ENCODE results near the gene SNX8.
"Not testable (repeated sequence)": the region's sequence is repeated elsewhere in the genome, so short reads cannot be mapped to it uniquely, and the experiment has no call there.

SNX8 gene

DNA sequence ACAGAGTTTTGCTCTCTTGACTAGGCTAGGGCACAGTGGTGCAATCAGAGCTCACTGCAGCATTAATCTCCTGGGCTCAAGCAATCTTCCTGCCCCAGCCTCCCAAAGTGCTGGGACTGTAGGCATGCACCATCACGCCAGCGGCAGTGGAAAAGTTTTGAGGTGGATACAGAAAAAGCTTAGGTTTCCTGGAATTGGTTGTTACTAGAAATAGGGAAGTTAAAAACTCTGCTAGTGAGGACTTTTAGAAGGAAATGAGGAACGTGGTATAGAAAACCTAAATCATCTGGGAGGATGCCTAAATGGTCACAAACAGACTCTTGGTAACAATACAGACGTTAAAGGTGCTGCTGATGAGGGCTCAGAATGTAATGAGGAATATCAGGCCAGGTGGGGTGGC, 10.9 kb upstream of the SNX8 start:
- DNase-seq (ENCODE audit: low read depth), result no peak
- TF ChIP-seq, protein P1, sequence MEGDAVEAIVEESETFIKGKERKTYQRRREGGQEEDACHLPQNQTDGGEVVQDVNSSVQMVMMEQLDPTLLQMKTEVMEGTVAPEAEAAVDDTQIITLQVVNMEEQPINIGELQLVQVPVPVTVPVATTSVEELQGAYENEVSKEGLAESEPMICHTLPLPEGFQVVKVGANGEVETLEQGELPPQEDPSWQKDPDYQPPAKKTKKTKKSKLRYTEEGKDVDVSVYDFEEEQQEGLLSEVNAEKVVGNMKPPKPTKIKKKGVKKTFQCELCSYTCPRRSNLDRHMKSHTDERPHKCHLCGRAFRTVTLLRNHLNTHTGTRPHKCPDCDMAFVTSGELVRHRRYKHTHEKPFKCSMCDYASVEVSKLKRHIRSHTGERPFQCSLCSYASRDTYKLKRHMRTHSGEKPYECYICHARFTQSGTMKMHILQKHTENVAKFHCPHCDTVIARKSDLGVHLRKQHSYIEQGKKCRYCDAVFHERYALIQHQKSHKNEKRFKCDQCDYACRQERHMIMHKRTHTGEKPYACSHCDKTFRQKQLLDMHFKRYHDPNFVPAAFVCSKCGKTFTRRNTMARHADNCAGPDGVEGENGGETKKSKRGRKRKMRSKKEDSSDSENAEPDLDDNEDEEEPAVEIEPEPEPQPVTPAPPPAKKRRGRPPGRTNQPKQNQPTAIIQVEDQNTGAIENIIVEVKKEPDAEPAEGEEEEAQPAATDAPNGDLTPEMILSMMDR (conservative IDR thresholded peaks at IDR 0.05; ENCODE audit: low read depth, low read length), result no peak

DNA sequence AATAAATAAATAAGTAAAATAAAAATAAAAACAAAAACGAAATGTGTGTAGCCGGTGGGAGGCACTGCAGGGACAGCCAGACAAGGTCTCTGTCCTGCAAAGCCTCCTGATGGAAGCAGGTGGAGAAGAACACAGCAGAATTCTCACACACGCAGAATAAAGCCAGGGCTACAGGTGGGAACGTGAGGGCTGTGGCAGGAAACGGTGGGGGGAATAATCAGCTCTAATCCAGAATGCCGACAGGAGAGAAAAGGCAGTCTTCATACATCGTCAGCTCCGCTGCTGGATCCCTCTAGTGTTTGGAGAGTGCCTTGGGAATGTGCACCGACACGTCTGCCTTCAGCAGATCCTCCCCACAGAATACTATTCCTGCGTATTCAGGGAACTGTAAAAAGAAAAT, 6.8 kb upstream of the SNX8 start:
- H3K4me3 ChIP-seq (ENCODE audit: low read length), result no peak overlapping the region
- no peak for DNase-seq (ENCODE audit: low read depth)
- TF ChIP-seq, protein P1 (conservative IDR thresholded peaks at IDR 0.05; ENCODE audit: low read depth, low read length), result peak; percentile 32

More for the DNA sequence above, 10.9 kb upstream of the SNX8 start:
- H3K4me3 ChIP-seq (ENCODE audit: low read length), result no peak overlapping the region

DNA sequence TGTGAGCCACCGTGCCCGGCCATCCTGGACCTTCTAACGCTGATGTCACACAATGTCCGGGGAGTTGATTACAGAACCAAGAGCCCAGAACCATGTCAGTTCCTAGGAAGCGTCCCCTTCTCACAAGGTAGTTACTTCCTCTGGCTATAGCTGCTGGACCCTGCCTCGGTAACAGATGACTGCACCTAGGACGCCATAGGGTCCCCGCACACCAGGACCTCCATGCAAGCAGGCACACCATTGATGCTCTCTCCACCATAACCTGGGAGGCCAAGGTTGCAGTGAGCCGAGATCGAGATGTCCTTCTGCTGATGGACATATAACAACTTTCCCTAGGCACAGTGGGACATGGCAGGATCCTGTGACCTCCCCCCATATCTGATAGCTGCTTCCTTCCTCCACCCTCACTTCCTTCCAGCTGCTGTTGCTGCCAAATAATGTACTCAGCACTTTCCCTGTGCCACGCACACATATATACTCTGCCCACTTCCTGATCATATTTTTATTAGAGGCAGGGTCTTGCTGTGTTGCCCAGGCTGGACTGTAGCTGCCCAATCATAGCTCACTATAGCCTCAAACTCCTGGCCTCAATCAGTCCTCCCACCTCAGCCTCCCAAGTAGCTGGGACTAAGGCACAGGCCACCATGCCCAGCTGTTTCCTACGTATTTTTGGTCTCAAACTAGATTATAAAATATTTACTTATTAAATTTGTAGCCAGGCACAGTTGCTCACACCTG, 3.5 kb upstream of the SNX8 start:
- TF ChIP-seq, protein P1 (conservative IDR thresholded peaks at IDR 0.05; ENCODE audit: low read depth, low read length), result no peak
- DNase-seq (ENCODE audit: low read depth), result no peak
- H3K4me3 ChIP-seq (ENCODE audit: low read length), result no peak overlapping the region

DNA sequence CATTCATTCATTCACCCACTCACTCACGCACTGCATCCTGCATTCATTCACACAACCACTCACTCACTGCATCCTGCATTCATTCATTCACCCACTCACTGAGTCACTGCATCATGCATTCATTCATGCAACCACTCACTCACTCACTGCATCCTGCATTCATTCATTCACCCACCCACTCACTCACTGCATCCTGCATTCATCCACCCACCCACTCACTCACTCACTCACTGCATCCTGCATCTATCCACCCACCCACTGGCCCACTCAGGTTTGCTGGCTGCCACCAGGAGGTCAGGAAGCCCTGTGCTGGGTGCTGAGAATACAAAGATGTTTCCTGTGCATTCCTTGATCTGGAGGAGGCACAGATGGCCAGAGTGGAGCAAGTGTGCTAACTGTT, 2.3 kb upstream of the SNX8 start:
- no peak for DNase-seq (ENCODE audit: low read depth)
- TF ChIP-seq, protein P1 (conservative IDR thresholded peaks at IDR 0.05; ENCODE audit: low read depth, low read length), result no peak
- no peak overlapping the region for H3K4me3 ChIP-seq (ENCODE audit: low read length)

DNA sequence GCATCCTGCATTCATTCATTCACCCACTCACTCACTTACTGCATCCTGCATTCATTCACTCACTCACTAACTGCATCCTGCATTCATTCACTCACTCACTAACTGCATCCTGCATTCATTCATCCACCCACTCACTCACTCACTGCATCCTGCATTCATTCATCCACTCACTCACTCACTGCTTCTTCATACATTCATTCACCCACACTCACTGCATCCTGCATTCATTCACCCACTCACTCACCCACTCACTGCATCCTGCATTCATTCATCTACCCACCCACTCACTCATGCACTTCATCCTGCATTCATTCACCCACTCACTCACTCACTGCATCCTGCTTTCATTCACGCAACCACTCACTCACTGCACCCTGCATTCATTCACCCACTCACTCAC, 1.5 kb upstream of the SNX8 start:
- H3K4me3 ChIP-seq (ENCODE audit: low read length), result no peak overlapping the region
- no peak for DNase-seq (ENCODE audit: low read depth)
- TF ChIP-seq, protein P1 (conservative IDR thresholded peaks at IDR 0.05; ENCODE audit: low read depth, low read length), result no peak

DNA sequence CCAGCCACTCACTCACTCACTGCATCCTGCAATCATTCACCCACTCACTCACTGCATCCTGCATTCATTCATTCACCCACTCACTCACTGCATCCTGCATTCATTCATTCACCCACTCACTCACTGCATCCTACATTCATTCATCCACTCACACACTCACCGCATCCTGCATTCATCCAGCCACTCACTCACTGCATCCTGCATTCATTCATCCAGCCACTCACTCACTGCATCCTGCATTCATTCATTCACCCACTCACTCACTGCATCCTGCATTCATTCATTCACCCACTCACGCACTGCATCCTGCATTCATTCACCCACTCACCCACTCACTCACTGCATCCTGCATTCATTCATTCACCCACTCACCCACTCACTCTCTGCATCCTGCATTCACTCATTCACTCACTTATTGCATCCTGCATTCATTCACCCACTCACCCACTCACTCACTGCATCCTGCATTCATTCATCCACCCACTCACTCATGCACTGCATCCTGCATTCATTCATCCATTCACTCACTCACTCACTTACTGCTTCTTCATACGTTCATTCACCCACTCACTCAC, 802 bp upstream of the SNX8 start:
- not testable (repeated sequence) for DNase-seq (ENCODE audit: low read depth)
- peak overlapping the region; percentile 54 for H3K4me3 ChIP-seq (ENCODE audit: low read length)

DNA sequence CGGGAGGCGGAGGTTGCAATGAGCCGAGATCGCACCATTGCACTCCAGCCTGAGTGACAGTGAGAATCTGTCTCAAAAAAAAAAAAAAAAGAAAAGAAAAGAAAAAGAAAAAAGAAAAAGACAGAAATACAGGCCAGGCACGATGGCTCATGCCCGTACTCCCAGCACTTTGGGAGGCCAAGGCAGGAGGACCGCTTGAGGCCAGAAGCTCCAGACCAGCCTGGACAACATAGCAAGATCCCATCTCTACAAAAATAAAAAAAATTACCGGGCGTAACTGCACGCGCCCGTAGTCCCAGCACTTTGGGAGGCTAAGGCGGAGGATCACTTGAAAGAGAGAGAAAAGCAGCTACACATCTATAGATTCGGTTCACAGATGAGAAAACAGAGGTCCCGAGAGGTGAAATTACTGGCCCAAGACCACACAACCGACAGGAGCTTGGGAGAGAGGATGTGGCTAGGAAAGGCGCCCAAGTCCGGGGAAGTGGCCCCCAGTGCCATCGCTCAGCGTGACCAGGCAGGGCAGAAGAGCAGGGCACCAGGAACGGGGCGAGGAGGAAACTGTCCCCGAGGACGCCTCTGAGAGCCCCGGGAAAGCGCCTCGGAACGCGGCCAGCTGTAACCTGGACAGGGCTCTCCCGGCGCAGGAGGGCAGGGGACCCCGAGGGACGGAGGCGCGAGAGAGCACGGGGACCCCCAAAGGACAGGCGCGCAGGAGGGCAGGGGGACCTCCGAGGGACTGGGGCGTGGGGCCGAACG, 612 bp downstream of the SNX8 start:
- TF ChIP-seq, protein P1 (conservative IDR thresholded peaks at IDR 0.05; ENCODE audit: low read depth, low read length), result no peak
- no peak for DNase-seq (ENCODE audit: low read depth)
- H3K4me3 ChIP-seq (ENCODE audit: low read length), result peak overlapping the region; percentile 80

Data from retinal pigment epithelial cell (primary cell).